NCI-H2081 (cell line): ENCODE measurements around the gene WNT9A.

Experiments
- DNase-seq, 2 experiments: peaks; one replicate each; lab custom pipeline; 2025; lab: John Stamatoyannopoulos, UW

WNT9A gene

DNA sequence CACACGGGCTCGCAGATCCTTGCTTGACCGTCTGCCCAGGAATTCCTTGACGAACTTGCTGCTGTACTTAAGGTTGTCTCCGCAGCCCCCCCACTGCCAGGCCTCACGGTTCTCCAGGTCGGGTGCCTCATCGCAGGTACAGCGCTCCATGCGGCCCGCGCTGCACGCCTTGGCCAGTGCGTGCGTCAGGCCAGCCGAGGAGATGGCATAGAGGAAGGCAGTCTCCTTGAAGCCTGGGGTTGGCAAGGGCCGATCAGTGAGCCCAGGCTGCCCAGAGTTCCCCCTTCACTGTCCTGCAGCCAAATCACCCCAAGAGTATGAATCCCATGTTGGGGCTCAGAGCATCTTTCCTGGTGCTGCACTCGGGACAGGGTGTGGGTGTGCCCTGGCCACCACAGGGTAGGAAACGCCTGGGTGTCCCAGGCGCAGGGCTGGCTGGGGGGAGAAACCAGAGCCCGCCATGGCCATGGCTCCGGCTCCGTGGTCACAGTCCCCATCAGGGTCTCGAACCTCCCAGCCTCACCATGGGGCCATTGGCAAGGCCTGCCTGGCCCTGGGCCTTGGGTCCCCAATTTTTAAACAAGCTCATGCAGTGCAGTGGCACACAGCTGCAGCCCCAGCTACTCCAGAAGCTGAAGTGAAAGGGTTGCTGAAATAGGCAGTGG lies 23.4 kb downstream of the WNT9A start:
- DNase-seq, result no peak

DNA sequence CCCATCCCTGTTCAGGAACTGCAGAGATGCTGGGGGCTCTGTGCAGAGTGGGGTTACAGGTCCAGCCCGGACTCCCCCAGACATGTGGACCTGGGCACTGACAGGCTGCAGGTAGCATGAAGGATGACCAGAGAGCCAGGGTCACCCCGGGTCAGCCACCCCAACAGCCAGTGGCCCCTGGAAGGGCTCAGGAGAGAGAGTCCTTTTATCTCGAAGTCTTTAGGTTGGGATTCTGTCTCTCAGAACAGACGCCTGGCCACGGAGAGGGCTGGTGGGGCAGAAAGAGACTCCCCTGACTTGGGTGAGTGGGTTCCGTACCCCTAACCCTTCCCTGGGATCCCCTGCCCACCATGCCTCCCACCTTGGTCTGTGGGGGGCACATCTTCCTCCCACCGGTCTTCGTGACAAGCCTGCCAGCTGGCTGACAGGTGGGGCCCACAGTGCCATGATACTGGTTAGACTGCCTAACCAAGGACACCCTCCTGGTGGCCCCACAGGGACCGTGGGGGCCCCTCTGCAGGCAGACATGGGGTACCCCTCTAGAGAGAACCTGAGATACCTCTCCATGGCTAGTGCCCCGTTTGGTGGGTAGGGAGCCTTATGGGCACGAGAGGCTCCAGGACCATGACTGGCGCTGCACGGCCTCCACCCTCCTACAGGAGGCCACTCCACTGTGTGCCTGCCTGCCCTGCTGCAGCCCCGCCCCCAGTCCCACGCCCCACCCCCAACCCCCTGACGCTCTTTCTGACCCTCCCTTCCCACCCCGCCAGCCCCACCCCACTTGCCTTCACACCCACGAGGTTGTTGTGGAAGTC lies 24.2 kb downstream of the WNT9A start:
- no peak for DNase-seq

DNA sequence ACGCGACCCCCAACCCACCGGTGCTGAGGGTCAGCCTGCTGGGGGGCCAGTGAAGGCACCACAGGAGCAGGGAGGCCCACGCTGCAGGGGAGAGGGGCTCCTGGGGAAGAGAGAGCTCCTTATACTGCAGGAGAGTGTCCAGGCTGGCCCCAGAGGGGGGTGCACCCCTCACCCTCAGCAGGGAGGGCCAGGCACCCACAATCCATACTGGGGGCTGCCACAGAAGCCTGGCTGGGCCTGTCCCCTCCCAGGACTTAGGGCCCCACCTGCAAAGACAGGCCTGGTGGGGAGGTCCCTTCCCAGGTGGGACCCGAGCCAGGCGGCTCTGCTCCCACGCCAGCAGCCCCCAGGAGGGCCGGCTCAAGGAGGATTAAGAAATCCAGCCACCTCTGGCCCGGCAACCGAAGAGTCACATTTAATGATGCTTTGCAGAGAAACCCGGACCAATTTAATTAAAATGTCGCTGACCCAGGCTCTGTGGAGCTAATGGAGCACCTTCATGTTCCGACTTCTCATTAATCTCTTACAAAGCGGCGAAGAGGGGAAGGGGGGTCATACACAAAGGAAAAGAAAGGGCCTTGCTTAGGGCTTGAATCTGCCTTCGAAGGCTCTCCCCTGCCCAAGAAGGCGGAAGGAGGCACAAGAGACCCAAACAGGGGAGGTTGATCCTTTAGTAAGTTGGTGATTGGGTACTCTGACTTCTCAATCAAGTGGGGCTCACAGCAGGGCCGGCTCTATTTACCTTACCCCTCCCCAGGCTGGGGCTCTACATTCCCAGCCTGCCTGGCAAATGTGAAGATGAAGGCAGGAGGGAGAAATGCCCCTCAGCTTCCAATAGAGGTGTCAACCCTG lies 25.0 kb downstream of the WNT9A start:
- DNase-seq, result no peak

DNA sequence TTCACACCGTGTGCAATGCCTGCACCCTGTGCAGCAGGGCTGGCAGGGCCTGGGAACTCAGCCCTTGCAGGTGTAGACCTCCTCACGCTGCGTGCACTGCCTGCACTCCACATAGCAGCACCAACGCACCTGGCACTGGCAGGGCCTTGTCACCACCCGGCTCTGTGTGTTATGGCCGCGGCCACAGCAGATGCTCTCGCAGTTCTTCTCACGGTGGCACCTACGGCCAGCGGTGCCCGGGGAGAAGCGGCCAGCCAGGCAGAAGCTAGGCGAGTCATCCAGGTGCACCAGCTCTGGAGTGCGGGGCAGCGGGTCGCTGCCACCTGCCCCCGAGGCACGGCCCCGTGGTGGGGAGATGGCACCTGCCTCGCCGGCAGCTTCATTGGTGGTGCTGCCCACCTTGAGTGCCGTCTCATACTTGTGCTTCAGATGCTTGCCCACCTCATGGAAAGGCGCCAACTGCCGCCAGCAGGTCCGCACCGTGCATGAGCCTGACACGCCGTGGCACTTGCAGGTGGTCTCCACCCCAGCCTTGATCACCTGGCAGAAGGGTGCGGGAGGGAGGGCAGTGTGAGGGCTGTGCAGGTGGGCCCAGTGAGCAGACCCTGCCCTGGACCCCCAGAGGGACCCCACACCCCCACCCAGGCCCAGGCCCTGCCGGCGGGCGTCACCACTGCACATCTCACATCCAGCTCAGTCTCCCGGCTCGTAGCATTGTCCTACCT lies 26.1 kb downstream of the WNT9A start:
- DNase-seq, result no peak

DNA sequence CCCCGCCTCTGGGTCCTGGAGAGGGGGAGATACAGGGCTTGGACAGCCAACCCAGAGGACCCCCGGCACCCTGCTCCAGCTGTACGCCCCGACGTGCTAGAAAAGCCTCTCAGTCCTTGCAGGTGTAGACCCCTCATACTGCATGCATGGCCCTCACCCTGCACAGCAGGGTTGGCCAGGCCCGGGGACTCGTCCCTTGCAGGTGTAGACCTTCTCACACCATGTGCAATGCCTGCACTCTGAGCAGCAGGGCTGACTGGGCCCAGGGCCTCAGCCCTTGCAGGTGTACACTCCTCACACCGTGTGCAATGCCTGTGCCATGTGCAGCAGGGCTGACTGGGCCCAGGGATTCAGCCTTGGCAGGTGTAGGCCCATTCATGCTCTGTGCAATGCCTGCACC lies 26.8 kb downstream of the WNT9A start:
- DNase-seq, result no peak

DNA sequence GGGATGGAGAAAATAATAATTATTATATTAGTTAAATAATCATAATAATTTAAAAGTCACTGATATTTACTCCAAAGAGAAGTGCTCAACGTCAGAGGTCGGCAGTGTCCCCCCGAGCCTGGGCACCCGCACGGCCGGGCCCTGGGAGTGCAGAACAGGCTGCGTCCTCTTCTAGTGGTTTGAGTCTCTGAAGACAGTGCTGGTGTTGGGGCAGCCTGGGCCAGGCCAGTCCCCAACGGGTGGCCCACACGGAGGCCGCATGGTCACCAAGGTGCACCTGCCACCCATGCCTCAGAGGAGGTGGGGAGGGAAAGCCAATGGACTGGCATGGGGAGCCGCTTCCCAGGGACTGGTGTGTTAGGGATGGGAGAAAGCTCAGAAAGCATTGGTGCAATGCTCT lies 27.3 kb downstream of the WNT9A start:
- DNase-seq, result no peak

DNA sequence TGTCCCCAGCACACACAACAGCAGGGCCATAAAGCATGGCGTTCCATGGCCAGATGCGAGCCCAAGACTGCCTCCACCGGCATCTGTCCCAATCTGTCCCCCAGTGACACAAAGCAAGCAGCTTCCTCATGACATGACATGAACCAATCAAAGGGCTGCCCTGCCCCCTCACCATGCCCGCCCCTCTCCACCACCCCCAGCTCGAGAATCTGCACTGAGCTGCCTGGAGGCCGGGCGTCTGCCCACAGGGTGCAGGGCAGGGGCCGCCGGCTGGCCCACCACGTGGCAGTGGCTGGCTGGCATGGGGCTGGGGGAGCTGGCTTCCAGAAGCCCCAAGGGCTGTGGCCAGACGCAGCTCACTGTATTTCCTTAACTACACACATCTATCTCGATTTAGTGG lies 27.8 kb downstream of the WNT9A start:
- no peak for DNase-seq

DNA sequence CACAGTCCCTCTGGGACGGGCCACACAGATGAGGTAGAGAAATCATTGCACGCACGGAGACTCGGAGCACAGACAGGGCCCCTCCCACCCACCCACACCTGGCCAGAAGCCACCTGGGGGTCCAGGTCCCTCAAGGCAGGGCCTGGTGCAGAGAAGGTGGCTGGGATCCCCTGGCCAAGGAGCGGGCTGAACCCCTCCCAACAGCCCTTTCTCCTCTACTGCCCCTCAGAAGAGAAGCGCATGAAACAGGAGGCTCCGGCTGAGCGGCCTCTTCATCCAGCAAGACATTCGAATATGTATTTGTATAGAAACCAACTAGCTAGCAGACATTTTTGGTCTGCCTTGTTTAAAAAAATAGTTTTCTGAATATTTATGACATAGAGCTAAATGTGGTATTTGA lies 29.0 kb downstream of the WNT9A start:
- DNase-seq, result no peak

DNA sequence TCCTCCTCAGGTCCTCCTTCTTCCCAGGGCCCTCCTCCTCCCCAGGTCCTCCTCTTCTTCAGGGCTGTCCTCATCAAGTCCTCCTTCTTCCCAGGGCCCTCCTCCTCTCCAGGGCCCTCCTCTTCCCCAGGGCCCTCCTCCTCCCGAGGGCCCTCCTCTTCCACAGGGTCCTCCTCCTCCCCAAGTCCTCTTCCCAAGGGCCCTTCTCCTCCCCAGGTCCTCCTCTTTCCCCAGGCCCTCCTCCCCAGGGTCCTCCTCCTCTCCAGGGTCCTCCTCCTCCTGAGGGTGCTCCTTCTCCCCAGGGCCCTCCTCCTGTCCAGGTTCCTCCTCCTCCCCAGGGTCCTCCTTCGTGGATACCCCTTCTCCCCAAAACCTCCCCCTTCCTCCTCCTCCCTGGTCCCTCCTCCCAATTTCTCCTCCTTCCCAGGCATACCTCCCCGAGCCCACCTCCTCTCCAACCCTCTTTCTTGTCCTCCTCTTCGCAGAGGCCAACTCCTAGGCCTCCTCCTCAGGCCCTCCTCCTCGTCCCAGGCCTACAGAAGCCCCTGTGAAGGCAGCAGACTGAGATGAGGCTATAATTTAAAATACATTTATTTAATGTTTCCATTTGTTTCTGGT lies 29.5 kb downstream of the WNT9A start:
- DNase-seq, result no peak

DNA sequence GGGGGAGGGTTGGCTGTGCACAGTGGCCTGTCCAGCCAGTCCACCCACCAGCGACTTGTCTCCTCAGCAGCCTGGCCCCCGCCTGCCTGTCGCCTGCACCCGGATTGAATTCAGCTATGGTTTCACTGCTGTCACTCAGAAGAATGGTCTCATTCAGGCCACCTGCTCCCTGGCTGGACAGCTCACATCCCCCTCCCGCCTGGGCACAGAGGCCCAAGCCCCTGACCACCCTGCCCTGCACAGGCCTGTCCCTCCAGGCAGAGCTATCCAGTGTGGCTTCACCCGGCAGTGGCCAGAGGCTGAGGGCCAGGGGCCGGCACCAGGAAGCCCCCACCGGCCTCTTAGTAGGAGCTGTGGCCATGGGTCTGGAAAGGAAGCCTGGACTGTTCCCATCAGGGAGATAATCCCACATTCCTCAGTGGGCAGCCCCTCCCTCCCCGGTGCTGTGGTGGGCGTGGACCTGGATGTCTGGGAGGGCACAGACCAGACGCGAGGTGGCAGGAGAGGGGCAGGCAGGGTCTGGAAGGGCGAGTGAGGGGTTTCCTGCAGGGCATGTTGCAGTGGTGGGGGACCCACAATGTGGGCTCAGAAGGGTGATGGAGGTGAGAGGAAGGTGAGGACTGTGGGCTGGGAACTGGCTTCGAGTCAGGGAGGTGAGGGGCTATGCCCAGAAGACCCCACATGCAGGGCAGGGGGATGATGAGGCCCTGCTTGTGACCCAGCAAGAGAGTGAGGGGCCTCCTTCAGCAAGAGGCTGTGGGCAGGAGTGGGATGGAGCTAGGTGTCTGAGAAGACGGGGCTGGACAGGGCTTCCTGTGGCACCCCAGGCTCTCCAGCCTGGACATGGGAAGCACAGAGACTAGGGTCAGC lies 30.4 kb downstream of the WNT9A start:
- DNase-seq, result no peak

DNA sequence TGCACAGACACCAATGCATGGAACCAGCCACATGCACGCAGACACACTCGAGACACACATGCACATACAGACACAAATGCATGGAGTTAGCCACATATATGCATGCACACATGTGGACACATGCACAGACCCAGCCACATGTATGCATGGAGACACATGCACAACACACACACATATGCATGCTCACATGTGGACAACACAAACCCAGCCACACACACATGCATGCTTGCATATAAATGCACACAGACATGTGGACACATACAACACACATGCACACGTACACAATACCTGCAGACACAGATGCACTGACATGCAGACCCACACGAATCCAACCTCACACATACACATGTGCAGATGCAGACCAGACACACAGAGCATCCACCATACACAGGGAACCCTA lies 31.1 kb downstream of the WNT9A start:
- DNase-seq, result no peak

DNA sequence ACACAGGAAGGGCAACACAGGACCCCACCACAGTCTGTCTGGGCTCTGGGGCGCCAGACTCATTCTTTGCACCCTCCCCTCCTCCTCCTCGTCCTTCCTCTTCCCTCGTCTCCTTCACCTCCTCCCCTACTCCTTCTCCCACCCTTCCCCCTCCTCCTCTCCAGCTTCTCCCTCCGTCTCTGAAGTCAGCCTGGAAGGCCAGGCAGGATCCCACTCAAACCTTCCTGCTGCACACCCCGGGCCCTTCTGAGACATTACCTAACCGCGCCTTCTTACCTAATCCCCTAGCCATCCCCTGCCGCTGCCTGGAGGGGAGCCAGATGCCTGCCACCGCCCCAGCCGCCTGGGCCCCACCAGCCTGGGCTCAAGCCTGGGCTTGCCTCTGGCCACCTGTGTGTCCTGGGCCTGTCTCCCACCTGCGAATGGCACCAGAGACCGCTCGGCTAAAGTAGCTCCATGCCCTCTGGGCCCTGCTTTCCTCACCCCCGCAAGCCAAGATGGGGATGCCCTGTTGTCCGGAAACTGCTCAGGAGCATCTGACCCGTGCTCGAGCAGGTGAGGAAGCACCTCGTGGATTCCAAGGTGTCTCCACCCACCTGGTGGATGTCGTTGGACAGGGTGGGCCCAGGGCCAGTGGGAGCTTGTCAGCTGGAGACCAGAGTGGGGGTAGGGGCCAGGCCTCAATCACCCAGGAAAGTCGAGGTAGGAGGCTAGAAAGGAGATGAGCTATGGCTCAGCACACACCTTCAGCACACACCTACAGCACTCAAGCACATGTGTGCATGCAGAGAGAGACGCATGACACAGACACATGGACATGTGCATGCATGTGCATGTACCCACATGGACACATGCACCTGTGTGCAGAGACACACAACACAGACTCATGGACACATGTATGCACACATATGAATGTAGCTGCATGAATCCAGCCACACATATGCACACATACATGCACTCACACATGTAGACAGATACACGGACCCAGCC lies 31.9 kb downstream of the WNT9A start:
- DNase-seq, result peak; percentile 42 to 76

DNA sequence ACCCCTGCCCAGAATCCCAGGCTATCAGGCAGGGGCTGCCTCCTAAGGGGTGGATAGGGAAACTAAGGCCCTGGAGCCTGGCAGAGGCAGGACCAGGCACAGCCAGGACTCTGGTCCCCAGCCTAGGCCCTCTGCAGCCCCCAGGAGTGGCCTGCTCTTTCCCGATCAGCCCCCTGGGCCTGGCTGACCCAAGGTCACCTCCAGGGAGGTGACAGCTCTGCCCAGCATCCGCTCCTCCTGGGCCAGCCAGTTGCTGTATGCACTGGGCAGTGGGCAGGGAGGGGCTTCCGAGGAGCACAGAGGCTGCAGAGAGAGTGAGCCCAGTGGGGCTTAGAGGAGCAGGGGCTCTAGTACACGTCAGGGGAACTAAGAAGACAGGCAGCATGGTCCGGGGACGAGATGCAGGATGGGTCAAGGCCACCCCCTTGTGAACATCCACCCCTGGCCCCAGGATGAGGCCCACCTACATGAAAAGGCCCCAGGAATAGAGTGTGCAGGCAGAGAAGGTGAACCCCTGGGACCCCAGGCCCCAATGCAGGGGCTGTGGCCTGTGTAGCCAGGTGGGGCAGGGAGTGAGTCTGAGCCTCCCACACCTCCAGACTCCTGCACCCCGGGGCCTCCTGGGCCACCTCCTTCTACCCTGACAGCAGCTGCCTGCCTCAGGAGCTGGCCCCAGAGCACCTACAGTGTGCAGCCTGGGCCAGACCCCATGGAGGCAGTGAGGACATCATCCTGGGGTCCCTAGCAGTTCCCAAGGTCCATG lies 32.8 kb downstream of the WNT9A start:
- no peak for DNase-seq

DNA sequence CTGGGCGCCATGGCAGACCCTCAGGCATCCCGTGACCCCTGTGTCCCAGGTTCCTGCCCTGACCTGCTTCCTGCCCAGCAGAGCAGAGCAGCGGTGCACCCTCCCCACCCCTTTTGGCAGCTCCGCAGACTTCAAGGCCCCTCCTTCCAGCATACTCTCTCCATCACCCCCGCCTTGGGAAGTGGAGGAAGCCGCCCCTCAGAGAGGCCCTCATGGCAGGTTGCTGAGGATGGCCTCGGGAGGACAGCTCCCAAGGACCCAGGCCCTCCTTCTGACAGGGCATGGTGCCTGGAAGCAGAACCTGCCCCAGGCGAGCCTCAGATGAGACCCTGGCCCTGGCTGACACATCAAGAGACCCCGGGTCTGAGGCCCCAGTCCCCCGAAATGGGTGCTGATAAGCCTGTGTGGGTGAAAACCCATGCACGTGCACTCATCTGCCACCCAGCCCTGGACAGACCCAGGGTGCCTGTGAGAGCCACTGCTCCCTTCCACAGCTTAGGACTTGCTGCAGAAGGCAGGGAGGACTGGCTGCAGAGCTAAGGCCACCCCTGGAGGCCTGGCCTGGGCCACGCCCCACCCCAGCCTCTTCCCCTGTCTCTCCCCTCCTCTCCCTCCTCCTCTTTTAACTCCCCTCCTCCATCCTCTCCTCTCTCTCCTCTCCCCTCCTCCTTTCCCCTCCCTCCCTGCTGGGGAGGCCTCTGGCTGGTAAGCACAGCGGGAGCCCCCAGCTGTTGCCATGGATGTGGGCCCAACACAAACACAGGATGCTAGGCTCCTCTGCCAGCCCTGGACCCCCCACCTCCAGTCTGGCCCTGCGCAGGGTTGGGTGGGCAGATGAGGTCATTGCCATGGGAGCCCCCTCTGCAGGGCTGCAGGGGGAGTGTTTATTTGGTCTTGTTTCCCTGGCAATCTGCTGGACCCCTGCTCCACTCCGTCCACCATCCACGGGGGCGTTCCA lies 33.7 kb downstream of the WNT9A start:
- peak; percentile 81 to 90 for DNase-seq

DNA sequence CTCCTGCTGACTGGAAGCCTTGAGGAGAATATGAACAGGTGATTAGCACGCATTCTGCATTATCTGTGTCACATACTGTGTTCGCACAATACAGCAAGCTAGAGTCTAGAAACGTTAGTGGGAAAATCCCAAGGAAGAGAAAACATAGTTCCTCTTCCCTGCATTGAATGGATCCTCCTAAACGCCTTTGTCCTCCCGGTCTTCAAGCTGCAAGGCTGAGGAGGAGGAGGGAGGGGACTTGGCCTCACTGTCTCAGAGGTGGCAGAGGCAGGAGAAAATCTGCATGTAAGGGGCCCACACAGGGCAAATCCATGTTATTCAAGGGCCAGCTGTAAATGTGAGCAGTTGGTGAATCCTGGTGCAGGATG lies 34.4 kb downstream of the WNT9A start:
- DNase-seq, result no peak

DNA sequence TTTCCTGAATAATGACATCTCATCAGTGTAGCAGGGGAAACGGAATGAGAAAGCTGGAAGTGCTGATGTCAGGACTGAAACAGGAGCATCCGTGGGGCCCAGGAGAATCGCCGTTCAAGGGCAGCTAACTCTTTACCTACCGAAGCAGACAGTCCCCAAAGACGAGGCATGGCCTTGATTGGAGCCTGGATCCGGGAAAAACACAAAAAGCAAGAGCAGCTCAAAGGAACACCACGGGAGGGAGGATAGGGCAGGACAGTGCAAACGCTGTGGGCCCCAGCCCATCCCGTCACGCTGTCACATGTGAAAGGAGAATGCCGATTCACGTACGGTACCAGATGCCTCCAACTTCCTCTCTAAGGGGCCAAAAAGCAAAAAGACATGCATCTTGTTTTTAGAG lies 34.9 kb downstream of the WNT9A start:
- DNase-seq, result no peak

DNA sequence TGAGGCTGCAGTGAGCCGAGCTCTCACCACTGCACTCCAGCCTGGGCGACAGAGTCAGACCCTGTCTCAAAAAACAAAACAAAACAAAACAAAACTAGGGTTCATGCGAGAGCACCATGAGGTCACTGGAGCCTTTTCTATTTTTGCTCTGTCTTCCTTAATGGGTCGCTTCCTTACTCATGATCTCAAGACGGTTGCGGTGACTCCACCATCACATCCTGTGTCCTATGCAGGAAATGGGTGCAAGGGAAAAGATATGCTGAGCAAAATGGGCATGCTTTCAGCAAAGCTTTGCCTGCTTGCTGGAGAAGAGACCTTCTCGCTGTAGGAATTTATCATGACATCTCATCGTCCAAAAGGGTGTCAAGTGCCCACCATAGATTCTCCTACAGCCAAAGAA lies 36.4 kb downstream of the WNT9A start:
- no peak for DNase-seq
